ENCODE data around the gene LRP1B. TPM values are rescaled to one million over a fixed set of nuclear protein-coding genes. Genes with fewer than 3 reads are reported as not detected.
A peak's percentile ranks its signal among the peaks of the same experiment; 100 is the strongest.

Gene LRP1B
- total and polyA plus RNA-seq, 2 donors from 2014 or later: 0.69 to 1.2 TPM

GRCh38 chr2:141316606-141317005 is 814.2 kb downstream of the LRP1B start:
- H3K27ac ChIP-seq (ENCODE audit: low read depth in 2 of 2, low read length in 2 of 2): no peak overlapping the region
- H3K36me3 ChIP-seq (ENCODE audit: control insufficient read depth in 2 of 3, insufficient read depth in 3 of 3, low read length in 3 of 3): no peaks in the 10 kb centered on the region
- FAIRE-seq (no peak), DNase-seq (peak in 1 of 5 donors; percentile 5)
- H3K9me3 ChIP-seq (ENCODE audit: control insufficient read depth in 2 of 3, insufficient read depth in 1 of 3, low read length in 3 of 3): no peaks in the 10 kb centered on the region
- H3K4me1 ChIP-seq (ENCODE audit: control insufficient read depth in 2 of 3, insufficient read depth in 2 of 3, low read depth in 1 of 3, low read length in 3 of 3): no peaks in the 10 kb centered on the region
- no peak for TF ChIP-seq CTCF (IDR thresholded peaks at IDR 0.05; ENCODE audit: borderline replicate concordance, extremely low read depth, insufficient read depth)
- H3K4me3 ChIP-seq (ENCODE audit: low read length in 3 of 3): no peak overlapping the region
- H3K27me3 ChIP-seq (ENCODE audit: control insufficient read depth, insufficient read depth, low read length): no peaks in the 10 kb centered on the region
- no peak overlapping the region for H3K9ac ChIP-seq (ENCODE audit: low read length in 3 of 3)
- intact Hi-C loops (cut with DNase I): no loop called here

- H3K4me3 ChIP-seq (ENCODE audit: low read length in 3 of 3): no peak overlapping the region
- H3K4me1 ChIP-seq (ENCODE audit: control insufficient read depth in 2 of 3, insufficient read depth in 2 of 3, low read depth in 1 of 3, low read length in 3 of 3): no peaks in the 10 kb centered on the region
- H3K9me3 ChIP-seq (ENCODE audit: control insufficient read depth in 2 of 3, insufficient read depth in 1 of 3, low read length in 3 of 3): no peaks in the 10 kb centered on the region
- no peaks in the 10 kb centered on the region for H3K36me3 ChIP-seq (ENCODE audit: control insufficient read depth in 2 of 3, insufficient read depth in 3 of 3, low read length in 3 of 3)
- no peak for FAIRE-seq
- intact Hi-C loops (cut with DNase I): no loop called here
- H3K9ac ChIP-seq (ENCODE audit: low read length in 3 of 3): no peak overlapping the region
- TF ChIP-seq CTCF (IDR thresholded peaks at IDR 0.05; ENCODE audit: borderline replicate concordance, extremely low read depth, insufficient read depth): no peak
- no peaks in the 10 kb centered on the region for H3K27me3 ChIP-seq (ENCODE audit: control insufficient read depth, insufficient read depth, low read length)
- H3K27ac ChIP-seq (ENCODE audit: low read depth in 2 of 2, low read length in 2 of 2): no peak overlapping the region
- no peak for DNase-seq
These were observed 814.7 kb downstream of the LRP1B start for GRCh38 chr2:141316103-141316502.

- H3K27ac ChIP-seq (ENCODE audit: low read depth in 2 of 2, low read length in 2 of 2): no peak overlapping the region
- no peak for TF ChIP-seq CTCF (IDR thresholded peaks at IDR 0.05; ENCODE audit: borderline replicate concordance, extremely low read depth, insufficient read depth)
- no peak overlapping the region for H3K9ac ChIP-seq (ENCODE audit: low read length in 3 of 3)
- no peaks in the 10 kb centered on the region for H3K36me3 ChIP-seq (ENCODE audit: control insufficient read depth in 2 of 3, insufficient read depth in 3 of 3, low read length in 3 of 3)
- intact Hi-C loops (cut with DNase I): no loop called here
- DNase-seq: no peak
- no peak overlapping the region for H3K4me3 ChIP-seq (ENCODE audit: low read length in 3 of 3)
- no peaks in the 10 kb centered on the region for H3K27me3 ChIP-seq (ENCODE audit: control insufficient read depth, insufficient read depth, low read length)
- H3K4me1 ChIP-seq (ENCODE audit: control insufficient read depth in 2 of 3, insufficient read depth in 2 of 3, low read depth in 1 of 3, low read length in 3 of 3): no peaks in the 10 kb centered on the region
- FAIRE-seq: no peak
- no peaks in the 10 kb centered on the region for H3K9me3 ChIP-seq (ENCODE audit: control insufficient read depth in 2 of 3, insufficient read depth in 1 of 3, low read length in 3 of 3)
These were observed 816.8 kb downstream of the LRP1B start for GRCh38 chr2:141313972-141314371.

- Histone ChIP-seq H3K4me1 (ENCODE audit: control insufficient read depth in 2 of 3, insufficient read depth in 2 of 3, low read depth in 1 of 3, low read length in 3 of 3) (no peaks in the 10 kb centered on the region), H3K27ac (ENCODE audit: low read depth in 2 of 2, low read length in 2 of 2) (no peak overlapping the region), H3K9me3 (ENCODE audit: control insufficient read depth in 2 of 3, insufficient read depth in 1 of 3, low read length in 3 of 3) (no peaks in the 10 kb centered on the region), H3K4me3 (ENCODE audit: low read length in 3 of 3) (no peak overlapping the region), H3K27me3 (ENCODE audit: control insufficient read depth, insufficient read depth, low read length) (no peaks in the 10 kb centered on the region), H3K9ac (ENCODE audit: low read length in 3 of 3) (no peak overlapping the region), H3K36me3 (ENCODE audit: control insufficient read depth in 2 of 3, insufficient read depth in 3 of 3, low read length in 3 of 3) (no peaks in the 10 kb centered on the region)
- no peak for FAIRE-seq
- intact Hi-C loops (cut with DNase I): no loop called here
- no peak for DNase-seq
- TF ChIP-seq CTCF (IDR thresholded peaks at IDR 0.05; ENCODE audit: borderline replicate concordance, extremely low read depth, insufficient read depth): no peak
These were observed 819.4 kb downstream of the LRP1B start for GRCh38 chr2:141311430-141311829.
